SK-N-SH treated with all-trans-retinoic acid at 6 μM for 48 hours (cell line): ENCODE data around the gene FILIP1.

Experiments used
- ATAC-seq: fragments of 200-7000 bp; cut with Tn5 transposase; 3 replicates; pipeline ENCODE4 v1.9.1; 2020; ENCODE audit warnings: mild to moderate bottlenecking, moderate library complexity
- ARNTL ChIP-seq: fragments of 450-650 bp; formaldehyde crosslinking; IDR thresholded peaks from 2 replicates; pipeline ENCODE4 v1.5.0; 2020; ENCODE audit warnings: low read depth, mild to moderate bottlenecking, moderate library complexity, borderline replicate concordance
- BACH2 ChIP-seq: fragments of 250-450 bp; sonication (Bioruptor Pico); IDR thresholded peaks from 2 replicates; pipeline ENCODE4 v1.9.0; 2021; ENCODE audit warnings: mild to moderate bottlenecking, borderline replicate concordance
- CREB5 ChIP-seq: fragments of 250-450 bp; sonication (Bioruptor Pico); IDR thresholded peaks from 2 replicates; pipeline ENCODE4 v1.5.1; 2020; ENCODE audit warnings: low read depth, mild to moderate bottlenecking, moderate library complexity
- CSDC2 ChIP-seq: fragments of 250-450 bp; sonication (Bioruptor Pico); IDR thresholded peaks from 2 replicates; pipeline ENCODE4 v1.5.0; 2020; ENCODE audit warnings: mild to moderate bottlenecking, moderate library complexity
- CSRNP3 ChIP-seq: fragments of 250-450 bp; sonication (Bioruptor Pico); IDR thresholded peaks from 2 replicates; pipeline ENCODE4 v1.5.1; 2021; ENCODE audit warnings: mild to moderate bottlenecking, moderate library complexity
- ESRRG ChIP-seq: fragments of 250-450 bp; sonication (Bioruptor Pico); IDR thresholded peaks from 2 replicates; pipeline ENCODE4 v1.6.1; 2021; ENCODE audit warnings: mild to moderate bottlenecking
- GLIS3 ChIP-seq: fragments of 250-450 bp; sonication (Bioruptor Pico); IDR thresholded peaks from 2 replicates; pipeline ENCODE4 v1.5.0; 2020; ENCODE audit warnings: mild to moderate bottlenecking, moderate library complexity
- ISL1 ChIP-seq: fragments of 250-450 bp; sonication (Bioruptor Pico); IDR thresholded peaks from 2 replicates; pipeline ENCODE4 v2.1.2; 2022; ENCODE audit warnings: mild to moderate bottlenecking, moderate library complexity
- OSR1 ChIP-seq: fragments of 250-450 bp; sonication (Bioruptor Pico); IDR thresholded peaks from 2 replicates; pipeline ENCODE4 v1.8.0; 2022; ENCODE audit warnings: moderate library complexity, mild to moderate bottlenecking, inconsistent platforms
- PATZ1 ChIP-seq: fragments of 250-450 bp; sonication (Bioruptor Pico); IDR thresholded peaks from 2 replicates; pipeline ENCODE4 v1.8.0; 2020; ENCODE audit warnings: mild to moderate bottlenecking, moderate library complexity, borderline replicate concordance
- POU6F1 ChIP-seq: fragments of 250-450 bp; sonication (Bioruptor Pico); IDR thresholded peaks from 2 replicates; pipeline ENCODE4 v1.8.0; 2021; ENCODE audit warnings: low read depth, mild to moderate bottlenecking, moderate library complexity, borderline replicate concordance
- PPARA ChIP-seq: fragments of 250-450 bp; sonication (Bioruptor Pico); IDR thresholded peaks from 2 replicates; pipeline ENCODE4 v1.5.0; 2020; ENCODE audit warnings: mild to moderate bottlenecking, borderline replicate concordance
- RARB ChIP-seq: fragments of 250-450 bp; sonication (Bioruptor Pico); IDR thresholded peaks from 2 replicates; pipeline ENCODE4 v1.8.0; 2021; ENCODE audit warnings: mild to moderate bottlenecking, moderate library complexity
- SNAI2 ChIP-seq: fragments of 250-450 bp; sonication (Bioruptor Pico); IDR thresholded peaks from 2 replicates; pipeline ENCODE4 v1.5.0; 2020; ENCODE audit warnings: mild to moderate bottlenecking, moderate library complexity
- TCF4 ChIP-seq: fragments of 250-450 bp; sonication (Bioruptor Pico); IDR thresholded peaks from 2 replicates; pipeline ENCODE4 v1.8.0; 2021; ENCODE audit warnings: mild to moderate bottlenecking, moderate library complexity, borderline replicate concordance
- TOX ChIP-seq: fragments of 250-450 bp; sonication (Bioruptor Pico); IDR thresholded peaks from 2 replicates; pipeline ENCODE4 v1.8.0; 2021; ENCODE audit warnings: mild to moderate bottlenecking, moderate library complexity, borderline replicate concordance
- ZC3H10 ChIP-seq: fragments of 250-450 bp; sonication (Bioruptor Pico); IDR thresholded peaks from 2 replicates; pipeline ENCODE4 v1.5.1; 2021; ENCODE audit warnings: mild to moderate bottlenecking, moderate library complexity
- ZFP3 ChIP-seq: fragments of 250-450 bp; sonication (Bioruptor Pico); IDR thresholded peaks from 2 replicates; pipeline ENCODE4 v1.5.0; 2020; ENCODE audit warnings: mild to moderate bottlenecking, moderate library complexity
- ZFP30 ChIP-seq: fragments of 450-650 bp; formaldehyde crosslinking; IDR thresholded peaks from 2 replicates; pipeline ENCODE4 v1.5.0; 2022; ENCODE audit warnings: mild to moderate bottlenecking, moderate library complexity
- ZNF565 ChIP-seq: fragments of 450-650 bp; formaldehyde crosslinking; conservative IDR thresholded peaks from 2 replicates; pipeline ENCODE4 v1.5.0; 2020; ENCODE audit warnings: low read depth, mild to moderate bottlenecking, moderate library complexity
- ZNF70 ChIP-seq: fragments of 450-650 bp; formaldehyde crosslinking; IDR thresholded peaks from 2 replicates; pipeline ENCODE4 v1.5.0; 2020; ENCODE audit warnings: mild to moderate bottlenecking, moderate library complexity
- ZNF8 ChIP-seq: fragments of 450-650 bp; formaldehyde crosslinking; IDR thresholded peaks from 2 replicates; pipeline ENCODE4 v1.5.0; 2020; ENCODE audit warnings: mild to moderate bottlenecking, moderate library complexity

FILIP1 gene

GRCh38 chr6:75428204-75428603 lies 65.4 kb downstream of the FILIP1 start:
- TF ChIP-seq GLIS3 (no peak), ARNTL (CRISPR knock-in tag) (no peak), ZFP30 (CRISPR knock-in tag) (no peak), ZFP3 (CRISPR knock-in tag) (no peak), TOX (CRISPR knock-in tag) (no peak)
- no peak for ATAC-seq

- no peak for ATAC-seq
- TF ChIP-seq ZC3H10 (no peak), ZNF565 (CRISPR knock-in tag) (no peak), PATZ1 (no peak), ZNF70 (CRISPR knock-in tag) (no peak), TOX (CRISPR knock-in tag) (no peak)
These were observed 66.3 kb downstream of the FILIP1 start for GRCh38 chr6:75427329-75427728.

- ATAC-seq: peak; percentile 90
- no peak for TF ChIP-seq PPARA (CRISPR knock-in tag)
- no peak for TF ChIP-seq CSDC2
- peak; percentile 92 for TF ChIP-seq ISL1 (CRISPR knock-in tag)
- no peak for TF ChIP-seq ARNTL (CRISPR knock-in tag)
- no peak for TF ChIP-seq ZFP3 (CRISPR knock-in tag)
- peak; percentile 48; the same call in 1 of the 2 replicates for TF ChIP-seq SNAI2 (CRISPR knock-in tag)
- peak; percentile 62; the same call in 1 of the 2 replicates for TF ChIP-seq TCF4
- TF ChIP-seq ZC3H10: peak; percentile 87
- TF ChIP-seq CSRNP3 (CRISPR knock-in tag): peak; percentile 15; the same call in 1 of the 2 replicates
- TF ChIP-seq TOX (CRISPR knock-in tag): peak; percentile 42; the same call in 1 of the 2 replicates
- TF ChIP-seq, all 23 proteins: peak for 6
These were observed 68.7 kb downstream of the FILIP1 start for GRCh38 chr6:75424618-75425548.

GRCh38 chr6:75423386-75423785 lies 70.2 kb downstream of the FILIP1 start:
- no peak for ATAC-seq
- TF ChIP-seq ESRRG (no peak), POU6F1 (CRISPR knock-in tag) (no peak), BACH2 (CRISPR knock-in tag) (no peak), TCF4 (no peak), TOX (CRISPR knock-in tag) (no peak), CSRNP3 (CRISPR knock-in tag) (no peak), ISL1 (CRISPR knock-in tag) (no peak), SNAI2 (CRISPR knock-in tag) (no peak), PATZ1 (no peak), OSR1 (CRISPR knock-in tag) (no peak), RARB (no peak), ZNF8 (CRISPR knock-in tag) (no peak), ZNF565 (CRISPR knock-in tag) (no peak), CREB5 (CRISPR knock-in tag) (no peak), GLIS3 (no peak), ZFP30 (CRISPR knock-in tag) (no peak), ARNTL (CRISPR knock-in tag) (no peak)
